IMR-90 (cell line): ENCODE results near the gene TCF12. TPM values are rescaled to one million over a fixed set of nuclear protein-coding genes. Genes with fewer than 3 reads are reported as not detected.

Experiments used
- polyA plus RNA-seq, 3 experiments: library from polyadenylated mRNA; depleted of rRNA; stranded (reverse); fragments of >200 nt; gene quantifications; 2 replicates each; pipeline ENCODE4 v1.2.3, GENCODE V29; 2012; ENCODE audit warnings: low replicate concordance in 1 of 3
- total RNA-seq: library from RNA; depleted of rRNA; stranded (reverse); fragments of >200 nt; gene quantifications from 2 replicates; pipeline ENCODE4 v1.2.3, GENCODE V29; 2012
- TF ChIP-seq, protein P1 (sequence below): fragments of 150-350 bp; IDR thresholded peaks from 2 replicates; pipeline ENCODE4 v1.6.1; 2016; ENCODE audit warnings: low read depth, mild to moderate bottlenecking, low read length, moderate library complexity, borderline replicate concordance

TCF12 gene
- total and polyA plus RNA-seq, 2 of the 4 experiments (the other 2 are of a cell fraction), result 79.4 to 160 TPM

DNA sequence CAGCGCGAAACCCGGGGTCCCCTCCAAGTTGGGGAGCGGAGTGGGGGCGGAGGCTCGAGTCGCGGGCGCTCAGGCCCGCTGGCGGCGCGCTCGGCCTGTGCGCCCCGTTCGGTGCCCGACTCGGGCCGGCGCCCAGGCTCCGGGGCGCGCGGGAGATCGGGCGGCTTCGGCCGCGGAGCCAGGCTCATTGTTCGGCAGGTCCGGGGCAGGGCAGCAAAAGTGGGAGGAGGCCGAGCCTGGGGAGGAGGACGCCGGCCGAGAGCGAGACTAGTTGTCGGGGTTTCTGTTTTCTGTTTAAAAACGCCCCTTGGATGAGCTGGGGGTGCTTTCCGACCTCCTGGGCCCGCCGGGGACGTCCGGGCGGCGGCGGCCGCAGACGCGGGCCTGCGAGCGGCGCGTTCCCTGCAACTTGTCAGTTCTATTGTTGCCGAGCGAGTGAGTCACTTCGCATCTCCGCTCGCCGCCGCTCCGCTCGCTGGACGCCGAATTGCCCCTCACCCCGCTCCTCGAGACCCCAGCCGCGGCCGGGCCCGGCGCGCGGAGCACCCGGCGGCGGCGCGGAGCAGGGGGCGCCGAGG is 676 bp downstream of the TCF12 start (continued):
- TF ChIP-seq, protein P1, sequence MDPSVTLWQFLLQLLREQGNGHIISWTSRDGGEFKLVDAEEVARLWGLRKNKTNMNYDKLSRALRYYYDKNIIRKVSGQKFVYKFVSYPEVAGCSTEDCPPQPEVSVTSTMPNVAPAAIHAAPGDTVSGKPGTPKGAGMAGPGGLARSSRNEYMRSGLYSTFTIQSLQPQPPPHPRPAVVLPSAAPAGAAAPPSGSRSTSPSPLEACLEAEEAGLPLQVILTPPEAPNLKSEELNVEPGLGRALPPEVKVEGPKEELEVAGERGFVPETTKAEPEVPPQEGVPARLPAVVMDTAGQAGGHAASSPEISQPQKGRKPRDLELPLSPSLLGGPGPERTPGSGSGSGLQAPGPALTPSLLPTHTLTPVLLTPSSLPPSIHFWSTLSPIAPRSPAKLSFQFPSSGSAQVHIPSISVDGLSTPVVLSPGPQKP, result no peak
